ENCODE measurements around the gene PRSS33.

Gene PRSS33

DNA sequence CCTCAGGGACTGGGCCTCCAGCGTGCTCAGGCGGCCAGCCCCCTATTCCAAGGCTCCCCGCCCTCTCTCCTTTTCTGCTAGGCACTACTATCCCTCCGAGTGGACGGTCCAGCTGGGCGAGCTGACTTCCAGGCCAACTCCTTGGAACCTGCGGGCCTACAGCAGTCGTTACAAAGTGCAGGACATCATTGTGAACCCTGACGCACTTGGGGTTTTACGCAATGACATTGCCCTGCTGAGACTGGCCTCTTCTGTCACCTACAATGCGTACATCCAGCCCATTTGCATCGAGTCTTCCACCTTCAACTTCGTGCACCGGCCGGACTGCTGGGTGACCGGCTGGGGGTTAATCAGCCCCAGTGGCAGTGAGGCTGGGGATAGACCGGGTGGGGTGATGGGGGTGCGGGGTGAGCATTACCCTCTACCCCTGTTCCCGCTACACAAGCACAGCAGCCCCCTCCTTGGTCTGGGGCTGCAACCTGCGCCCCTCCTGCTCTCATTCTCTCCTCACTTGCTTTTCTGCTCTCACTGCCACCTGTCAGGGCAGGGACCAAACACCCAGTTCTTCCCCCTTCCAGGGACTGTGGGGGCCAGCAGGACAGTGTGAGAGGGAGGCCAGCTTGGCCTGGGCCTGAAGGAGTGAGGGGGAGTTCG is 12.0 kb upstream of the PRSS33 start:
- TF ChIP-seq, protein P1, sequence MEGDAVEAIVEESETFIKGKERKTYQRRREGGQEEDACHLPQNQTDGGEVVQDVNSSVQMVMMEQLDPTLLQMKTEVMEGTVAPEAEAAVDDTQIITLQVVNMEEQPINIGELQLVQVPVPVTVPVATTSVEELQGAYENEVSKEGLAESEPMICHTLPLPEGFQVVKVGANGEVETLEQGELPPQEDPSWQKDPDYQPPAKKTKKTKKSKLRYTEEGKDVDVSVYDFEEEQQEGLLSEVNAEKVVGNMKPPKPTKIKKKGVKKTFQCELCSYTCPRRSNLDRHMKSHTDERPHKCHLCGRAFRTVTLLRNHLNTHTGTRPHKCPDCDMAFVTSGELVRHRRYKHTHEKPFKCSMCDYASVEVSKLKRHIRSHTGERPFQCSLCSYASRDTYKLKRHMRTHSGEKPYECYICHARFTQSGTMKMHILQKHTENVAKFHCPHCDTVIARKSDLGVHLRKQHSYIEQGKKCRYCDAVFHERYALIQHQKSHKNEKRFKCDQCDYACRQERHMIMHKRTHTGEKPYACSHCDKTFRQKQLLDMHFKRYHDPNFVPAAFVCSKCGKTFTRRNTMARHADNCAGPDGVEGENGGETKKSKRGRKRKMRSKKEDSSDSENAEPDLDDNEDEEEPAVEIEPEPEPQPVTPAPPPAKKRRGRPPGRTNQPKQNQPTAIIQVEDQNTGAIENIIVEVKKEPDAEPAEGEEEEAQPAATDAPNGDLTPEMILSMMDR (conservative IDR thresholded peaks at IDR 0.05; ENCODE audit: low read length): no peak
- no peak for TF ChIP-seq EZH2phosphoT487 (IDR thresholded peaks at IDR 0.05; ENCODE audit: borderline replicate concordance)
- Histone ChIP-seq H2AFZ (ENCODE audit: low read length) (no peak overlapping the region), H3K27me3 (ENCODE audit: insufficient read depth, low read length, poor library complexity, severe bottlenecking) (no peaks in the 10 kb centered on the region), H3K9me2 (replicated peaks; ENCODE audit: low read depth, low read length) (no peaks in the 10 kb centered on the region), H3K9ac (ENCODE audit: low read depth, low read length, poor library complexity, severe bottlenecking) (no peak overlapping the region), H3K4me2 (ENCODE audit: low read depth, low read length, poor library complexity, severe bottlenecking) (no peak overlapping the region), H3F3A (ENCODE audit: low read depth) (no peaks in the 10 kb centered on the region), H3K4me1 (ENCODE audit: insufficient read depth, low read length, poor library complexity, severe bottlenecking) (no peaks in the 10 kb centered on the region), H3K36me3 (ENCODE audit: insufficient read depth, low read length) (no peaks in the 10 kb centered on the region), H3K9me3 (ENCODE audit: insufficient read depth, low read depth, low read length) (no peaks in the 10 kb centered on the region), H4K20me1 (ENCODE audit: insufficient read depth, low read length, poor library complexity, severe bottlenecking) (no peaks in the 10 kb centered on the region), H3K4me3 (ENCODE audit: low read length, poor library complexity, severe bottlenecking) (no peak overlapping the region), H3K79me2 (ENCODE audit: insufficient read depth, low read length) (no peaks in the 10 kb centered on the region)

DNA sequence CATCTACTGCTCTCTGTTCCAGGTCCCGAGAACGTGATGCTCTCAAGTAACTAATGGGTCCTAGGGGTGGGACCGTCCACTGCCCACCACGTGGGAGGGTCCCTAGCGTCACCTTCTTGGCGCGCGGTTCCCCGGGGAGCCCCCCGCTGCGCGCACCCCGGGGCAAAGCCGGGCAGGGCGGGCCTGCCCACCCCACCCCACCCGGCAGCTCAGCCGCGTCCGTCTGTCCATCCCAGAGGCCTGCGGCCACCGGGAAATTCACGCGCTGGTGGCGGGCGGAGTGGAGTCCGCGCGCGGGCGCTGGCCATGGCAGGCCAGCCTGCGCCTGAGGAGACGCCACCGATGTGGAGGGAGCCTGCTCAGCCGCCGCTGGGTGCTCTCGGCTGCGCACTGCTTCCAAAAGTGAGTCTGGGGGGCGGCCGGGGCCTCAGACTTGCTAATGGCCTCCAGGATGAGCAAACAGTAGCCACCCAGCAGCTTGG is 11.4 kb upstream of the PRSS33 start:
- Histone ChIP-seq H3K9me2 (replicated peaks; ENCODE audit: low read depth, low read length) (no peaks in the 10 kb centered on the region), H3K79me2 (ENCODE audit: insufficient read depth, low read length) (no peaks in the 10 kb centered on the region), H3K27me3 (ENCODE audit: insufficient read depth, low read length, poor library complexity, severe bottlenecking) (no peaks in the 10 kb centered on the region), H3K4me3 (ENCODE audit: low read length, poor library complexity, severe bottlenecking) (no peak overlapping the region), H3K36me3 (ENCODE audit: insufficient read depth, low read length) (no peaks in the 10 kb centered on the region), H3K9ac (ENCODE audit: low read depth, low read length, poor library complexity, severe bottlenecking) (no peak overlapping the region), H3K4me1 (ENCODE audit: insufficient read depth, low read length, poor library complexity, severe bottlenecking) (no peaks in the 10 kb centered on the region), H3F3A (ENCODE audit: low read depth) (no peaks in the 10 kb centered on the region), H3K9me3 (ENCODE audit: insufficient read depth, low read depth, low read length) (no peaks in the 10 kb centered on the region), H3K4me2 (ENCODE audit: low read depth, low read length, poor library complexity, severe bottlenecking) (no peak overlapping the region), H2AFZ (ENCODE audit: low read length) (no peak overlapping the region), H4K20me1 (ENCODE audit: insufficient read depth, low read length, poor library complexity, severe bottlenecking) (no peaks in the 10 kb centered on the region)
- TF ChIP-seq, protein P1 (conservative IDR thresholded peaks at IDR 0.05; ENCODE audit: low read length): no peak
- TF ChIP-seq EZH2phosphoT487 (IDR thresholded peaks at IDR 0.05; ENCODE audit: borderline replicate concordance): no peak

- TF ChIP-seq, protein P1 (conservative IDR thresholded peaks at IDR 0.05; ENCODE audit: low read length): no peak
- no peak for TF ChIP-seq EZH2phosphoT487 (IDR thresholded peaks at IDR 0.05; ENCODE audit: borderline replicate concordance)
- Histone ChIP-seq H3K4me3 (ENCODE audit: low read length, poor library complexity, severe bottlenecking) (no peak overlapping the region), H3K36me3 (ENCODE audit: insufficient read depth, low read length) (no peaks in the 10 kb centered on the region), H3K9me2 (replicated peaks; ENCODE audit: low read depth, low read length) (no peaks in the 10 kb centered on the region), H4K20me1 (ENCODE audit: insufficient read depth, low read length, poor library complexity, severe bottlenecking) (no peaks in the 10 kb centered on the region), H3K4me1 (ENCODE audit: insufficient read depth, low read length, poor library complexity, severe bottlenecking) (no peaks in the 10 kb centered on the region), H3K27me3 (ENCODE audit: insufficient read depth, low read length, poor library complexity, severe bottlenecking) (no peaks in the 10 kb centered on the region), H3K4me2 (ENCODE audit: low read depth, low read length, poor library complexity, severe bottlenecking) (no peak overlapping the region), H3K9ac (ENCODE audit: low read depth, low read length, poor library complexity, severe bottlenecking) (no peak overlapping the region), H3K9me3 (ENCODE audit: insufficient read depth, low read depth, low read length) (no peaks in the 10 kb centered on the region), H2AFZ (ENCODE audit: low read length) (no peak overlapping the region), H3K79me2 (ENCODE audit: insufficient read depth, low read length) (no peaks in the 10 kb centered on the region), H3F3A (ENCODE audit: low read depth) (no peaks in the 10 kb centered on the region)
Observed at GRCh38 chr16:2795395-2796143, 8.2 kb upstream of the PRSS33 start.

Measured in Loucy (cell line).